Activated naive CD8-positive, alpha-beta T cell (primary cell): ENCODE measurements around the gene SLC25A17.
A peak's percentile ranks its signal among the peaks of the same experiment; 100 is the strongest.
"Not testable (repeated sequence)": the region's sequence is repeated elsewhere in the genome, so short reads cannot be mapped to it uniquely, and the experiment has no call there.

Experiments
- H3K27ac Mint-ChIP-seq: one replicate; pipeline ENCODE4 v1.8.0; 2021; ENCODE audit warnings: mixed read lengths
- H3K27me3 Mint-ChIP-seq: one replicate; pipeline ENCODE4 v1.8.0; 2021; ENCODE audit warnings: mixed read lengths
- H3K36me3 Mint-ChIP-seq: one replicate; pipeline ENCODE4 v1.8.0; 2021; ENCODE audit warnings: mixed read lengths
- H3K4me1 Mint-ChIP-seq: one replicate; pipeline ENCODE4 v1.8.0; 2021; ENCODE audit warnings: low read depth, mixed read lengths
- H3K4me3 Mint-ChIP-seq: one replicate; pipeline ENCODE4 v1.8.0; 2021; ENCODE audit warnings: mild to moderate bottlenecking, mixed read lengths
- H3K9me3 Mint-ChIP-seq: one replicate; pipeline ENCODE4 v1.8.0; 2021; ENCODE audit warnings: low read depth, mixed read lengths

The SLC25A17 gene

DNA sequence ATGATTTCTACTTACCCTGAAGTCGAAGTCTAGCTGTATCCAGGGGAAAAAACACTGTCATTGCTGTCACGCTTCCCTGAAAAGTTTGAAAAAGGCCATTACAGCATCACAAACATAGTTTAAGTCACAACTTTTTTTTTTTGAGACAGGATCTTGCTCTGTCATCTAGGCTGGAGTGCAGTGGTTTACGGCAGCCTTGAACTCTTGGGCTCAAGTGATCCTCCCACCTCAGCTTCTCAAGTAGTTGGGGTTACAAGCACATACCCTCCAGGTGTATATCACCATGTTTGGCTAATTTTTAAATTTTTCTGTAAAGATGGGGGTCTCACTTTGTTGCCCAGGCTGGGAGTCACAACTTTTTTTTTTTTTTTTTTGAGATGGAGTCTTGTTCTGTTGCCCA, 20.1 kb downstream of the SLC25A17 start:
- H3K27me3 Mint-ChIP-seq: no peaks in the 10 kb centered on the region
- H3K4me1 Mint-ChIP-seq: peaks cover 6% of the 10 kb centered on the region
- H3K9me3 Mint-ChIP-seq: no peaks in the 10 kb centered on the region
- peaks cover 4% of the 10 kb centered on the region for H3K36me3 Mint-ChIP-seq
- H3K4me3 Mint-ChIP-seq: no peak overlapping the region
- H3K27ac Mint-ChIP-seq: no peak overlapping the region

DNA sequence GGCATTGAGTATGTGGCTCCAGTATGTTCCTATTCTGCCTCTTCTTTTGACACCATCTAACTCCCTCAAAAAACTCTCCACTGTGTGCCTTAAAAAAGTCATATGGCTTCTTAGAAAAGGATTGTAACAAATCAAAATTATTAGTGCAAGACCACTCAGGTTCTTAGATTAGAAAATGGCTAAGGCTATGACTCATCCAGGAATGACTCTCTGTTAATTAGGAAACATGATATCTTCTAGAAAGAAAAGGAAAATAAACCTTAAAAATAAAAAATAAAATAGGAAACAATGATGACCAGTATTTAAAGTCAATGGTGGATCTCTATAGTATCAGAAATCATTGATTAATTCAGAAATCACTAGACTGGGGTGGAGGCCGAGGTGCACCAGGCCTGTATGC, 21.7 kb downstream of the SLC25A17 start:
- Mint-ChIP-seq H3K27me3 (no peaks in the 10 kb centered on the region), H3K4me3 (no peak overlapping the region), H3K4me1 (peaks cover 6% of the 10 kb centered on the region), H3K9me3 (no peaks in the 10 kb centered on the region), H3K36me3 (peaks cover 9% of the 10 kb centered on the region), H3K27ac (no peak overlapping the region)

DNA sequence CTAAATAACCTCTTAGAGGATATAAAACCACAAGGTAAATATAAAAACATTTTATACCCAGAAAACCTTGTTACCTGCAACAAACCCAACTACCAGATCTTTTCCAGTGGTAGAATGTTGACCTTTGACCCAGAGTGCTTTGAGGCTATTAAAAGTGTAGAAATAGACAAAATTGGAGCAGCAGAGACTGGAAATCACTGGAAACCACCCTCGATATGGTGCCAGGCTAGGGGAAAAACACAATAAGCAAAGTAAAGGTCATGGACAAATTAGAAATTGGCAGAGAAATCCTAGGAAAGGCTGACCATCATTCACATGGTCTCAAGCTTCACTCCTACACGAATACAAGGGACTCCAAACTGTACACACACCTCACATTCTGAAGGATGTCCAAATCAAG, 26.7 kb downstream of the SLC25A17 start:
- H3K27me3 Mint-ChIP-seq: no peaks in the 10 kb centered on the region
- peaks cover 17% of the 10 kb centered on the region for H3K36me3 Mint-ChIP-seq
- H3K9me3 Mint-ChIP-seq: no peaks in the 10 kb centered on the region
- H3K4me1 Mint-ChIP-seq: peaks cover 5% of the 10 kb centered on the region
- peak overlapping the region; percentile 37 for H3K27ac Mint-ChIP-seq
- no peak overlapping the region for H3K4me3 Mint-ChIP-seq

DNA sequence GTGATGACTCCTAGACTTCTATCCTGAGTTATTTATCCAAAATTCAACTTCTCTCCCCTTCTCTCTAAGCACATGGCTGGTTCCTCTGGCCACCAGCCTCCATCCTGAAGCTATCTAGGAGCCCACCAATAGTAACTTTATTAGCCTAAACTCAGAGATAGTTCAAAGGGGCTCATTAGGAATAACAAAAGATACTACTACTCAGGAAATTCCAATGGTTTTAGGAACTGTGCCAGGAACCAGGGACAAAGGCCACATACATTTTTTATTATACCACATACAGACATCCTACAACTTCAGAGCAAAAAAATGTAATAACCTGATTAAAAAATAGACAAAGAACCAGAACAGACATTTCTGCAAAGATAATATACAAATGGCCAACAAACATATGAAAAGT, 27.9 kb downstream of the SLC25A17 start:
- Mint-ChIP-seq H3K27ac (no peak overlapping the region), H3K36me3 (peaks cover 17% of the 10 kb centered on the region), H3K27me3 (no peaks in the 10 kb centered on the region), H3K9me3 (no peaks in the 10 kb centered on the region), H3K4me1 (peaks cover 5% of the 10 kb centered on the region), H3K4me3 (no peak overlapping the region)

DNA sequence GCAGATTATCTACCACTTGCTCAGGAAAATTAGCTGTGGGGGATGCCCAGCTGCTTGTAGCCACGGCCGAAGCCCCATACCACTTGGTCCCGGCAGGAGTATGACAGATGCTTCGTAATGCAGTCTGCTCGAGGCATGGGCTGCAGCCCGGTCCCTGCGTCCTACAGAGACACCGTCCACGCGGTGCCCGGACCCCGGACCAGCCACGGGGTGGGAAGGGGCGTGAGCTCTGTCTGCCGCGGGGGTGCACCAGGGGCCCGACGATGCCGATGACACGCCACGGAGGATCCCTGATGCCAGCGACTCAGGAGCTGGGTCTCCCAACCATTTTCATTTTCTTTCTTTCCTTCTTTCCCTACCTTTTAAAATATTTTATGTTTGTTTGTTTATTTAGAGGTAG, 30.0 kb downstream of the SLC25A17 start:
- no peak overlapping the region for H3K27ac Mint-ChIP-seq
- H3K9me3 Mint-ChIP-seq: no peaks in the 10 kb centered on the region
- peaks cover 15% of the 10 kb centered on the region for H3K36me3 Mint-ChIP-seq
- peaks cover 5% of the 10 kb centered on the region for H3K4me1 Mint-ChIP-seq
- H3K4me3 Mint-ChIP-seq: no peak overlapping the region
- no peaks in the 10 kb centered on the region for H3K27me3 Mint-ChIP-seq

DNA sequence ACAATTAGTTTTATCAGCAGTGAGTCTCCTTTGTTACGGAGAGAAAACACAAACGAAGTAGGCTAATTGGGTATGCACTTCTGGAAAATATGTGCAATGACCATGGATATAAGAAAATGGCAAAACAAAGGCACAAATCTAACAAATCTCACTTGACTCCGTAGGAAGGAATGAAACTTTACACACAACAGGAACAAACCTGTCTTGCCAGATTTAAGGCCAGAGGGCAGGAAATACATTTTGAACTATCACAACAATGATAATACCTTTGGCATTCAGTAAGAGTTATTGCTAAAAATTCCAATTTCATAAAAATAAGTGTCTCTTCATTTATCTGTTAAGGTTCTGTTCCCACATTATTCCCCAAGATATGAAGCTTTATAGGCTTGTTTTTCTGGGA, 36.6 kb downstream of the SLC25A17 start:
- Mint-ChIP-seq H3K27ac (no peak overlapping the region), H3K27me3 (no peaks in the 10 kb centered on the region), H3K4me3 (no peak overlapping the region), H3K36me3 (peaks cover 5% of the 10 kb centered on the region), H3K4me1 (no peaks in the 10 kb centered on the region), H3K9me3 (no peaks in the 10 kb centered on the region)

DNA sequence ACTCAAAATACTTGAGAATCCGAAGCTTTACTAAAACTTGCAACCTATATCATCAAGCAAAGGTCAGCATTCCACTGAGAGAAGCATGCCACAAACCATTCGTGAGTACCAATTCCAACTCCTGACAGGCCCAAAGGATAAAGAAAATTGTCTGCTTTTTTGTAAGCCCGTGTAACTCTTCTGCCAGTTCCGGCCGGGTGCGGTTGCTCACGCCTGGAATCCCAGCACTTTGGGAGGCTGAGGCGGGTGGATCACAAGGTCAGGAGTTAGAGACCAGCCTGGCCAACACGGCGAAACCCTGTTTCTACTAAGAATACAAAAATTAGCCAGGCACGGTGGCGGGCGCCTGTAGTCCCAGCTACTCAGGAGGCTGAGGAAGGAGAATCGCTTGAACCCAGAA, 37.4 kb downstream of the SLC25A17 start:
- H3K4me3 Mint-ChIP-seq, H3K27ac Mint-ChIP-seq, H3K27me3 Mint-ChIP-seq, H3K9me3 Mint-ChIP-seq, H3K36me3 Mint-ChIP-seq, H3K4me1 Mint-ChIP-seq: not testable (repeated sequence)

DNA sequence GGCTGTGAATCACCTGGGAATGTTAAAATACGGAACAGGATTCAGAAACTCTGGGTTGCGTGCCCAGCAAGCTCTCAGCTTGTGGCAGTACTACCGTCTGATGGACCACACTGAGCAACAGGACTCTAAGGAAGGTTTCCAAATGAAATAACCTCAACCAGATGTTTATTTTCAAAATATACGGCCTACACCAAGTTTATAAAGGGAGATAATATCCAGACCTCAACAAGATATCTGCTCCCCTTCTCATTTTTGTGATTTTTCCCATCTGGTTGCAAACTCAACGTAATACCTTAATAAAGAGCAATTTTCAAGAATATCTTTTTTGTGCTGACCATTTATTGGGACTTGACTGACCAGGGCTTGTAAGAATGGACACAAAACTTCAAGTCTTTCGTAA, 49.4 kb downstream of the SLC25A17 start:
- Mint-ChIP-seq H3K27ac (no peak overlapping the region), H3K4me1 (peaks cover 11% of the 10 kb centered on the region), H3K36me3 (peaks cover 14% of the 10 kb centered on the region), H3K9me3 (no peaks in the 10 kb centered on the region), H3K4me3 (no peak overlapping the region), H3K27me3 (no peaks in the 10 kb centered on the region)

DNA sequence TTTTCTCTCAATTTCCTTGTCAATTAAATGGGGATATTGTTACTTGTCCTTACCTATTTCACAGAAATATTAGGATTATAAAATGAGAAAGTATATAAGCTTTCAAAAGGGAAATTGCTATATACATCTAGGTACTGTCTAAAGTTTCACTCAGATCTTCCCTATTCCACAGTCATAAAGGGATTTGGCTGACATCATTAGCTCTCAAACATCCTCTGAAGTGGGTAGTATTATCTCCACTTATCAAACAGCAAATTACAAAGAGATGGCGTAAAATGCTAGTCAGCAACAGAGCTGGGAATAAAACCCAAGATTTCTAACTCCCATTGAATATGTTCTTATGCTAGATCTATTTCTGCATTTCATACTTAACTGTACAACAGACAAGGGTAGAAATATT, 50.9 kb downstream of the SLC25A17 start:
- H3K27ac Mint-ChIP-seq: peak overlapping the region; percentile 28

DNA sequence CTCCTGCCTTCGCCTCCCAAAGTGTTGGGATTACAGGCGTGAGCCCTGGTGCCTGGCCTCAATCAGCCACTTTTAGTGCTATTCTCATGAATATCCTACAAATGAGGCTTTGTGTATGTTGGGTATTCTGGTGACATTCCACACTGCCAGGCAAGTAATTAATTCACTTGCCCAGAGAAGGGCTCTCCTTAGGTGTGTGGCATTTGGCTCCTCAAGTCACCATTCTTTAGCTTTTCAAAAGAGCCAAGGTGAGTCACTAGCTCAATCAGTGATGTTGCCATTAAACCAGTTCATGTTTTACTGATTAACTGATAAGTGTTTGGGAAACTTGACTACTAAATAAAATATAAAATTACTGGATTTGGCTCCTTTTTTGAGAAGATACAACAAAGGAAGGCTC, 52.2 kb downstream of the SLC25A17 start:
- Mint-ChIP-seq H3K36me3 (peaks cover 7% of the 10 kb centered on the region), H3K4me3 (no peak overlapping the region), H3K4me1 (peaks cover 16% of the 10 kb centered on the region), H3K27me3 (no peaks in the 10 kb centered on the region), H3K9me3 (no peaks in the 10 kb centered on the region), H3K27ac (no peak overlapping the region)

More for the DNA sequence above, 50.9 kb downstream of the SLC25A17 start:
- peaks cover 7% of the 10 kb centered on the region for H3K36me3 Mint-ChIP-seq
- peaks cover 14% of the 10 kb centered on the region for H3K4me1 Mint-ChIP-seq
- H3K27me3 Mint-ChIP-seq: no peaks in the 10 kb centered on the region
- H3K9me3 Mint-ChIP-seq: no peaks in the 10 kb centered on the region
- H3K4me3 Mint-ChIP-seq: no peak overlapping the region

DNA sequence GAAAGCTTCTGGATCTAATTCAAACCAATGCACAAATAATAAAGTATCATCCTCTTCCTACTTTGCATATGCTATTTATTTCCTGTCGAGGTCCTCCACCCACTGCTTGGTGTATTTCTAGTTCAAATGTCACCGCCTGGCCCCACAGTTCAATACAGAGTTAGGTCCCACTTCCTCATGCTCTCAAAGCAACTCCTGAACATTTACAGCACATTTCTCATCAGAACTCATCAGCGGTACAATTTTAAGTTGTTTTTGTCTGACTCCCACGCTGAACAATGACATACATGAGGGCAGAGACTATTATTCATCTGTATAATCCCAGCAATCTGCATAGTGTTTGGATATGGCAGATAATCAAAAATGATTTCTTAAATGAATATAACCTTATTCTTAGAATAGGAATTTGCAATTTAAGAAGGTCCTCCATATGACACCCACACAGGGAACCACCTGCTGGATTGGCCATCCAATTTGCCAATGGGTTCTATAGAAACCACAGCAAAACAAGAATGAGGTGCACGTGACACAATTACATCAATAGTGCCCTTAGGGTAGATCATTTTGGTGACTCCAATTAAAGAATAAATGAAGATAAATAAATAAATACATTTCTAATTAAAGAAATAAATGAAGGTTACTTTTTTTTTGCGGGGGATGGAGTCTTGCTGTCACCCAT, 54.2 kb downstream of the SLC25A17 start:
- Mint-ChIP-seq H3K27me3 (no peaks in the 10 kb centered on the region), H3K4me1 (peaks cover 16% of the 10 kb centered on the region), H3K4me3 (peak overlapping the region; percentile 57), H3K36me3 (peaks cover 3% of the 10 kb centered on the region), H3K27ac (peak overlapping the region; percentile 85), H3K9me3 (no peaks in the 10 kb centered on the region)

DNA sequence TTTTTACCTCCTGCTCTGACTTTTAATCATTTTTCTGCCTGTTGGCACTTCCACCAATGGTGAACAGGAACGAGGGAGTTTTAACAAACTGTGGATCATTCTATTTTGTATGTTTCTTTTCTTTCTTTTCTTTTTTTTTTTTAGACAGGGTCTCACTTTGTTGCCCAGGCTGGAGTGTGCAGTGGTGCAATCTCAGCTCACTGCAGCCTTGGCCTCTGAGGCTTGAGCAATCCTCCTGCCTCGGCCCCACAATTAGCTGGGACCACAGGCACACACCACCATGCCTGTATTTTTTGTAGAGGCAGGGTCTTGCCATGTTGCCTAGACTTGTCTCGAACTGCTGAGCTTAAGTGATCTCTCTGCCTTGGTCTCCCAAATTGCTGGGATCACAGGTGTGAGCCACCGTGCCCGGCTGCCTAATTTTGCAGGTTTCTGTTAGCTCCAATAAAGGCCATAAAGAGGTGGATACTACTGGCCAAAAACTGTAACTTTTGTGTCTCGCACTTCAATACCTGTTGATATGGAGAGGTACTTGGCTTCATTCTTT, 59.8 kb downstream of the SLC25A17 start:
- no peaks in the 10 kb centered on the region for H3K9me3 Mint-ChIP-seq
- peaks cover 6% of the 10 kb centered on the region for H3K4me1 Mint-ChIP-seq
- H3K4me3 Mint-ChIP-seq: no peak overlapping the region
- H3K27me3 Mint-ChIP-seq: no peaks in the 10 kb centered on the region
- H3K27ac Mint-ChIP-seq: no peak overlapping the region
- no peaks in the 10 kb centered on the region for H3K36me3 Mint-ChIP-seq

DNA sequence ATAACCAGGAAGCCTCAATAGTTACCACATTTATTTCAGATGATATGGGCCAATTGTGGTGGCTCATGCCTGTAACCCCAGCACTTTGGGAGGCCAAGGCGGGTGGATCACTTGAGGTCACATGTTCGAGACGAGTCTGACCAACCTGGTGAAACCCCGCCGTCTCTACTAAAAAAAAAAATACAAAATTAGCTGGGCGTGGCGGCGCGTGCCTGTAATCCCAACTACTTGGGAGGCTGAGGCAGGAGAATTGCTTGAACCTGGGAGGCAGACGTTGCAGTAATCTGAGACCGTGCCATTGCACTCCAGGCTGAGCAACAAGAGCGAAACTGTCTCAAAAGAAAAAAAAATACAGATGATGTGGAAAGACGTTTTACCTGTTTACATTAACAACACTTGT, 60.3 kb downstream of the SLC25A17 start:
- H3K9me3 Mint-ChIP-seq, H3K27ac Mint-ChIP-seq, H3K27me3 Mint-ChIP-seq, H3K4me3 Mint-ChIP-seq, H3K4me1 Mint-ChIP-seq, H3K36me3 Mint-ChIP-seq: not testable (repeated sequence)

DNA sequence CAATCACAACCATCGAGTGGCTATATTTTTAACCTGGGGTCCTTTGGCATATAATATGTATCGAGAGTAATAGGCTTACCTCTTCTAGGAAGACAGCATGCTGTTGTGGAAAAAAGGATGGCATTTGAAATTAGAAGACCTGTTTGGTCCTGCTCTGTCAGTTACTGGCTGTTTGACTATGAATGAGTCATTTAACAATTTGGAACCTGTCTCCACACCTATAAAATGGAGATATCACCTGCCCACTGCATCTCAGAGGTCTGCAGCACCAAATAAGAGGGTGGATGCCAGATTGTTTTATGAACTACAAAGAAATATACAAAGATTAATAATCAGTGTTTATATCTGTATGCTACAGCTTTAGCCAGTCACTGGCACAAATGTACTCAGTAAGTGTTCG, 60.8 kb downstream of the SLC25A17 start:
- Mint-ChIP-seq H3K9me3 (no peaks in the 10 kb centered on the region), H3K27ac (no peak overlapping the region), H3K27me3 (no peaks in the 10 kb centered on the region), H3K4me1 (peaks cover 4% of the 10 kb centered on the region), H3K4me3 (no peak overlapping the region), H3K36me3 (no peaks in the 10 kb centered on the region)

DNA sequence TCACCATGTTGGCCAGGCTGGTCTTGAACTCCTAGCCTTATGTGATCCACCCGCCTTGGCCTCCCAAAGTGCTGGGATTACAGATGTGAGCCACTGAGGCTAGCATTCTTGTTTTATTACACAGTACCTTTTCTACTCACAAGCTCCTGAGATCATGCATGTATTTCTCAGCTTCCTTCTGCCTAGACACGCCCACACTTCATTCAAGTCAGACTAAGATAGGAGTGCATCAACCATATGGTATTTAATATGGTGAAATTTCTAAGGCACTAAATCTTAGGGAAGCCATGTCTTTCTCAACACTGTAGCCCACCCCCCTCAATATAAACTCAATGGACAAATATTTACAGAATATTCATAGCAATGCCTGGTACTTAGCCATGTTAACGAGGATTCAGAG, 62.1 kb downstream of the SLC25A17 start:
- Mint-ChIP-seq H3K9me3 (no peaks in the 10 kb centered on the region), H3K4me1 (peaks cover 1% of the 10 kb centered on the region), H3K27me3 (no peaks in the 10 kb centered on the region), H3K36me3 (no peaks in the 10 kb centered on the region), H3K4me3 (no peak overlapping the region), H3K27ac (no peak overlapping the region)

DNA sequence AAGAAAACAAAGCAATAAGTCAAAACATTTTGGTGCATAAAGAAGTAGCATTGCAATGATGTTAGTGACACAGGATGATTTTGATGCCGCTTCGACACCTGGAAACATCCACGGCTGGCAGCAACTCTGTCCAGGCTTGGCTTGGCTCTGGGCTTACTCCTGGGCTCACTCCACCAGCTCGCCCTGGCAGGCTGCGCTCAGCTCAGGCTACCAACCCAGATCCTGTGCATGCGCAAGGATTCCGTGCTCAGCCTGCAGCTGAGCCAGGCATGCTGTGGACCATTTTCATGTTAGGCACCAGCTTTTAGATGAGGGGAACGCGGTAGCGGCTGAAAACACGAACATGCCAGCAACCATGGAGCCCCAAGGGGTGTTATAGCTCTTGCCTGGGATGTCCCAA, 66.0 kb downstream of the SLC25A17 start:
- no peaks in the 10 kb centered on the region for H3K9me3 Mint-ChIP-seq
- H3K4me1 Mint-ChIP-seq: no peaks in the 10 kb centered on the region
- no peaks in the 10 kb centered on the region for H3K27me3 Mint-ChIP-seq
- no peak overlapping the region for H3K27ac Mint-ChIP-seq
- H3K4me3 Mint-ChIP-seq: no peak overlapping the region
- no peaks in the 10 kb centered on the region for H3K36me3 Mint-ChIP-seq
